ENCODE data around the gene ST6GAL1.

- TF ChIP-seq CTCF (IDR thresholded peaks at IDR 0.05) = no peak
- TF ChIP-seq ZFX (IDR thresholded peaks at IDR 0.05; ENCODE audit: borderline replicate concordance) = no peak
Measured at GRCh38 chr3:187110156-187110555, 179.8 kb downstream of the ST6GAL1 start.
